Uterus (tissue), 2 donors: ENCODE results near the gene R3HDM2.

Experiments used
- POLR2A ChIP-seq, 2 donors: fragments of 450-650 bp; IDR thresholded peaks; one replicate each; pipeline ENCODE4 v1.6.1; 2016; ENCODE audit warnings: antibody characterized with exemption in 2 of 2, mild to moderate bottlenecking in 1 of 2, moderate library complexity in 1 of 2
- TF ChIP-seq, protein P1 (sequence below), 4 experiments: fragments of 200-600 bp in 2 of 4; fragments of 450-650 bp in 2 of 4; sonication (generic) in 2 of 4; IDR thresholded peaks; one replicate each; pipeline ENCODE4 v1.5.1; 2016 to 2019; ENCODE audit warnings: antibody characterized with exemption in 4 of 4, mild to moderate bottlenecking in 2 of 4, moderate library complexity in 1 of 4

DNA sequence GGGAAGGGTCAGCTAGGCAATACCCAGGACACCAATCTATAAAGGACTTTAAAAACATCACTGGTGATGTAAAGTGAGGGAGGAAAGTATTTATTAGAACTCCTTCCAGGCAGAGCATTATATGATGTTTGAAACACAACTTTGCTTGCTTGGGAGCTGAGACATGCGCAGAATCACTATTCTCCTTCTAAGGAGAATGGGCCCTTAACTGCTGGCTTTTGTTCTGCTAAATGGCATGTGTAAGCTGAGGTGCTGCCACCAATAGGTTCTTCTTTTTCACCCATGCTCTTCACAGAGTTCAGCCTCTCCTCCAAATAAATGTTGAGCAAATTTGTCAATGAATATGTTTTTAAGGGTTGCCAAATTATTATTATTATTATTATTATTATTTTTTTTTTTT lies 183.8 kb downstream of the R3HDM2 start:
- TF ChIP-seq POLR2A (IDR thresholded peaks at IDR 0.05), result no peak
- TF ChIP-seq, protein P1, sequence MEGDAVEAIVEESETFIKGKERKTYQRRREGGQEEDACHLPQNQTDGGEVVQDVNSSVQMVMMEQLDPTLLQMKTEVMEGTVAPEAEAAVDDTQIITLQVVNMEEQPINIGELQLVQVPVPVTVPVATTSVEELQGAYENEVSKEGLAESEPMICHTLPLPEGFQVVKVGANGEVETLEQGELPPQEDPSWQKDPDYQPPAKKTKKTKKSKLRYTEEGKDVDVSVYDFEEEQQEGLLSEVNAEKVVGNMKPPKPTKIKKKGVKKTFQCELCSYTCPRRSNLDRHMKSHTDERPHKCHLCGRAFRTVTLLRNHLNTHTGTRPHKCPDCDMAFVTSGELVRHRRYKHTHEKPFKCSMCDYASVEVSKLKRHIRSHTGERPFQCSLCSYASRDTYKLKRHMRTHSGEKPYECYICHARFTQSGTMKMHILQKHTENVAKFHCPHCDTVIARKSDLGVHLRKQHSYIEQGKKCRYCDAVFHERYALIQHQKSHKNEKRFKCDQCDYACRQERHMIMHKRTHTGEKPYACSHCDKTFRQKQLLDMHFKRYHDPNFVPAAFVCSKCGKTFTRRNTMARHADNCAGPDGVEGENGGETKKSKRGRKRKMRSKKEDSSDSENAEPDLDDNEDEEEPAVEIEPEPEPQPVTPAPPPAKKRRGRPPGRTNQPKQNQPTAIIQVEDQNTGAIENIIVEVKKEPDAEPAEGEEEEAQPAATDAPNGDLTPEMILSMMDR (IDR thresholded peaks at IDR 0.05), result no peak
